Forelimb muscle (tissue), 1 donor: ENCODE data around the gene RPL27A. TPM values are rescaled to one million over a fixed set of nuclear protein-coding genes. Genes with fewer than 3 reads are reported as not detected.

Experiments used
- DNase-seq: peaks from one replicate; pipeline ENCODE4 v3.0.0-alpha.2; 2013; ENCODE audit warnings: low read depth
- polyA plus RNA-seq: library from polyadenylated mRNA; unstranded; fragments of 120-200 nt; gene quantifications from one replicate; pipeline ENCODE4 v1.2.1, GENCODE V29; 2013; ENCODE audit not compliant: insufficient read length

The RPL27A gene
- polyA plus RNA-seq, 1 donor: 3,644 TPM

GRCh38 chr11:8720868-8721608 lies 38.4 kb downstream of the RPL27A start:
- DNase-seq: no peak

- no peak for DNase-seq
Measured at GRCh38 chr11:8721609-8722500, 39.3 kb downstream of the RPL27A start.

- no peak for DNase-seq
Measured at GRCh38 chr11:8722809-8723208, 40.2 kb downstream of the RPL27A start.

- no peak for DNase-seq
Measured at GRCh38 chr11:8723711-8724110, 41.1 kb downstream of the RPL27A start.

GRCh38 chr11:8724682-8725081 lies 42.1 kb downstream of the RPL27A start:
- no peak for DNase-seq

GRCh38 chr11:8726395-8726794 lies 43.8 kb downstream of the RPL27A start:
- no peak for DNase-seq

GRCh38 chr11:8728563-8728962 lies 46.0 kb downstream of the RPL27A start:
- DNase-seq: no peak

- DNase-seq: no peak
Measured at GRCh38 chr11:8729067-8729466, 46.5 kb downstream of the RPL27A start.

GRCh38 chr11:8729837-8730696 lies 47.5 kb downstream of the RPL27A start:
- no peak for DNase-seq

GRCh38 chr11:8730697-8731020 lies 48.1 kb downstream of the RPL27A start:
- no peak for DNase-seq

GRCh38 chr11:8731647-8732323 lies 49.2 kb downstream of the RPL27A start:
- DNase-seq: no peak

- DNase-seq: no peak
Measured at GRCh38 chr11:8732324-8732670, 49.7 kb downstream of the RPL27A start.

- DNase-seq: no peak
Measured at GRCh38 chr11:8732748-8733241, 50.2 kb downstream of the RPL27A start.

GRCh38 chr11:8733852-8734251 lies 51.3 kb downstream of the RPL27A start:
- DNase-seq: no peak

GRCh38 chr11:8735094-8735493 lies 52.5 kb downstream of the RPL27A start:
- no peak for DNase-seq

GRCh38 chr11:8739309-8739793 lies 56.8 kb downstream of the RPL27A start:
- DNase-seq: no peak

Other genes with a start within 250 kb of the RPL27A start
- 3.7 TPM for gene STK33, start 88.6 kb upstream of the RPL27A start, polyA plus RNA-seq
- 3.8 TPM for gene TRIM66, start 127 bp upstream of the RPL27A start, polyA plus RNA-seq
- 23.5 TPM for gene AKIP1, start 228.4 kb downstream of the RPL27A start, polyA plus RNA-seq